PC-9 (cell line): ENCODE measurements around the gene CBX2. TPM values are rescaled to one million over a fixed set of nuclear protein-coding genes. Genes with fewer than 3 reads are reported as not detected.

Experiments
- BruUV-seq: library from RNA; stranded (reverse); fragments of 400-500 nt; replicated peaks from 2 replicates; lab custom pipeline; 2021; lab: Mats Ljungman, UMichigan
- CTCF ChIA-PET: fragments of 300-600 bp; sonication (Branson Sonifier 250); formaldehyde crosslinking; loops from one replicate; lab custom pipeline; 2022; ENCODE audit warnings: antibody characterized with exemption; lab: Charles Lee
- POLR2A ChIA-PET: fragments of 300-600 bp; sonication (Branson Sonifier 250); formaldehyde crosslinking; loops from one replicate; lab custom pipeline; 2022; ENCODE audit warnings: antibody characterized with exemption; ENCODE audit not compliant: unreplicated experiment; lab: Charles Lee
- DNase-seq, 2 experiments: peaks; one replicate each; pipeline versions ENCODE4 v3.0.0 to v3.0.0-alpha.2; 2015 to 2022; ENCODE audit warnings: mixed read lengths in 1 of 2
- H2AFZ ChIP-seq: fragments of 200-600 bp; sonication (generic); 2 replicates; pipeline ENCODE4 v1.8.1; 2017; ENCODE audit warnings: antibody characterized with exemption
- H3F3A ChIP-seq: fragments of 200-600 bp; sonication (generic); 2 replicates; pipeline ENCODE4 v1.8.1; 2017; ENCODE audit warnings: antibody characterized with exemption, mild to moderate bottlenecking, low read depth; ENCODE audit not compliant: insufficient read depth
- H3K27ac ChIP-seq: fragments of 200-600 bp; sonication (generic); 2 replicates; pipeline ENCODE4 v1.6.1; 2016; ENCODE audit warnings: mixed run types
- H3K27me3 ChIP-seq: fragments of 200-600 bp; sonication (generic); 2 replicates; pipeline ENCODE4 v1.6.1; 2016; ENCODE audit warnings: low read depth, mixed run types; ENCODE audit not compliant: insufficient read depth
- H3K36me3 ChIP-seq: fragments of 200-600 bp; sonication (generic); 2 replicates; pipeline ENCODE4 v1.6.1; 2016; ENCODE audit warnings: low read depth, mixed run types
- H3K4me1 ChIP-seq: fragments of 200-600 bp; sonication (generic); replicated peaks from 2 replicates; pipeline ENCODE4 v1.6.1; 2016; ENCODE audit warnings: mixed run types; ENCODE audit not compliant: insufficient read depth
- H3K4me2 ChIP-seq: fragments of 200-600 bp; sonication (generic); 2 replicates; pipeline ENCODE4 v1.6.1; 2017; ENCODE audit warnings: mixed run types
- H3K4me3 ChIP-seq: fragments of 200-600 bp; sonication (generic); 2 replicates; pipeline ENCODE4 v1.6.1; 2016; ENCODE audit warnings: mixed run types
- H3K79me2 ChIP-seq: fragments of 200-600 bp; sonication (generic); 2 replicates; pipeline ENCODE4 v1.6.1; 2017; ENCODE audit warnings: low read depth, mixed run types
- H3K9me2 ChIP-seq: fragments of 200-600 bp; sonication (generic); 2 replicates; pipeline ENCODE4 v1.8.1; 2017; ENCODE audit warnings: mild to moderate bottlenecking; ENCODE audit not compliant: insufficient read depth
- H3K9me3 ChIP-seq: fragments of 200-600 bp; sonication (generic); 2 replicates; pipeline ENCODE4 v1.8.1; 2016; ENCODE audit warnings: low read depth; ENCODE audit not compliant: insufficient read depth
- H4K20me1 ChIP-seq: fragments of 200-600 bp; sonication (generic); 2 replicates; pipeline ENCODE4 v1.8.1; 2017; ENCODE audit not compliant: insufficient read depth
- EZH2 ChIP-seq: fragments of 200-600 bp; sonication (generic); IDR thresholded peaks from 2 replicates; pipeline ENCODE4 v1.8.0; 2017; ENCODE audit warnings: antibody characterized with exemption, low read depth
- intact Hi-C: fragments of 100-400 bp; cut with micrococcal nuclease; formaldehyde crosslinking; loops from one replicate; pipeline ENCODE4 v1.10.0; 2022; ENCODE audit not compliant: unreplicated experiment
- total RNA-seq: library from RNA; stranded (reverse); gene quantifications from 2 replicates; pipeline ENCODE4 v1.2.3, GENCODE V29; 2021
- TF ChIP-seq, protein P1 (sequence below): fragments of 200-600 bp; sonication (generic); conservative IDR thresholded peaks from 2 replicates; pipeline ENCODE4 v1.6.1; 2017; ENCODE audit warnings: mixed run types, antibody characterized with exemption, mild to moderate bottlenecking, moderate library complexity

CBX2 gene
- total RNA-seq, 1 experiment from 2014 or later, result 32.6 TPM

DNA sequence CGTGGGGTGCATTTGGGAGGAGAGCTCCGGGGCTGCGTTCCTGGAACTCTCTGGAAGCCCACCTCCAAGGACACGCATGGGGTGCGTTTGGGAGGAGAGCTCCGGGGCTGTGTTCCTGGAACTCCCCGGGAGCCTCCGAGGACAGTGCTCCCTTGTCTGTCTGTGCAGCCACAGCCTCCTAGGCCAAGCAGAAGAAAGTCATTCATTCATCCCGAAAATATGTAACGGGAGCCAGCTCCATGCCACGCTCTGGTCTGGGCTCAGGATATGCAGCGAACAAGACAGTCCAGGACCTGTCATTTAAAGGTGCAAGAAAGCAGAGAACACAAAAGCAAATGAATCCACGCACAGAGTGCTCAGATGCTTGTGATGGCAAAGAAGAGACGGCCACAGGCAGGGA lies 39.3 kb upstream of the CBX2 start:
- no peak for TF ChIP-seq EZH2
- TF ChIP-seq, protein P1, sequence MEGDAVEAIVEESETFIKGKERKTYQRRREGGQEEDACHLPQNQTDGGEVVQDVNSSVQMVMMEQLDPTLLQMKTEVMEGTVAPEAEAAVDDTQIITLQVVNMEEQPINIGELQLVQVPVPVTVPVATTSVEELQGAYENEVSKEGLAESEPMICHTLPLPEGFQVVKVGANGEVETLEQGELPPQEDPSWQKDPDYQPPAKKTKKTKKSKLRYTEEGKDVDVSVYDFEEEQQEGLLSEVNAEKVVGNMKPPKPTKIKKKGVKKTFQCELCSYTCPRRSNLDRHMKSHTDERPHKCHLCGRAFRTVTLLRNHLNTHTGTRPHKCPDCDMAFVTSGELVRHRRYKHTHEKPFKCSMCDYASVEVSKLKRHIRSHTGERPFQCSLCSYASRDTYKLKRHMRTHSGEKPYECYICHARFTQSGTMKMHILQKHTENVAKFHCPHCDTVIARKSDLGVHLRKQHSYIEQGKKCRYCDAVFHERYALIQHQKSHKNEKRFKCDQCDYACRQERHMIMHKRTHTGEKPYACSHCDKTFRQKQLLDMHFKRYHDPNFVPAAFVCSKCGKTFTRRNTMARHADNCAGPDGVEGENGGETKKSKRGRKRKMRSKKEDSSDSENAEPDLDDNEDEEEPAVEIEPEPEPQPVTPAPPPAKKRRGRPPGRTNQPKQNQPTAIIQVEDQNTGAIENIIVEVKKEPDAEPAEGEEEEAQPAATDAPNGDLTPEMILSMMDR, result no peak
- no peaks in the 10 kb centered on the region for H3K36me3 ChIP-seq
- peak overlapping the region; percentile 72 for H3K4me2 ChIP-seq
- POLR2A ChIA-PET, result interaction anchor here (0.7 to 0.8 kb wide), 2 partner anchors 80 to 729 kb away, joined by 3 to 8 read pairs; partner anchors contain the start of gene CANT1
- intact Hi-C loops, result loop anchor here (2.0 kb wide), 1 partner anchor 254 kb away; no protein-coding TSS in a partner anchor
- no peak overlapping the region for H2AFZ ChIP-seq
- no peak overlapping the region for H3K4me3 ChIP-seq
- no peaks in the 10 kb centered on the region for H3K27me3 ChIP-seq
- H3K9me2 ChIP-seq, result no peaks in the 10 kb centered on the region
- H3K4me1 ChIP-seq, result peaks cover 34% of the 10 kb centered on the region
- no peak for DNase-seq
- H3F3A ChIP-seq, result peaks cover 25% of the 10 kb centered on the region
- H3K9me3 ChIP-seq, result no peaks in the 10 kb centered on the region
- no peaks in the 10 kb centered on the region for H4K20me1 ChIP-seq
- CTCF ChIA-PET, result interaction anchor here (0.6 kb wide), 1 partner anchor 272 kb away, joined by 6 read pairs; no protein-coding TSS in a partner anchor
- peak overlapping the region; percentile 56; the same call in 1 of the 2 replicates for H3K27ac ChIP-seq
- BruUV-seq, result no TSS peak
- no peaks in the 10 kb centered on the region for H3K79me2 ChIP-seq

- Histone ChIP-seq H2AFZ (no peak overlapping the region), H3F3A (peaks cover 26% of the 10 kb centered on the region), H3K9me3 (no peaks in the 10 kb centered on the region), H3K27ac (peak overlapping the region; percentile 56), H3K4me3 (no peak overlapping the region), H3K9me2 (no peaks in the 10 kb centered on the region), H3K27me3 (no peaks in the 10 kb centered on the region), H3K4me1 (peaks cover 34% of the 10 kb centered on the region), H3K4me2 (peak overlapping the region; percentile 72), H3K36me3 (no peaks in the 10 kb centered on the region), H3K79me2 (no peaks in the 10 kb centered on the region), H4K20me1 (no peaks in the 10 kb centered on the region)
- CTCF ChIA-PET, result no interaction called here
- DNase-seq, result peak; percentile 91 to 93
- POLR2A ChIA-PET, result interaction anchor here (0.7 to 0.8 kb wide), 2 partner anchors 79 to 730 kb away, joined by 3 to 8 read pairs; partner anchors contain the start of gene CANT1
- no TSS peak for BruUV-seq
- intact Hi-C loops, result loop anchor here (2.0 kb wide), 1 partner anchor 253 kb away; no protein-coding TSS in a partner anchor
- TF ChIP-seq, protein P1, result no peak
- TF ChIP-seq EZH2, result no peak
Observed at GRCh38 chr17:79739148-79740062, 38.5 kb upstream of the CBX2 start.

- Histone ChIP-seq H3K27me3 (no peaks in the 10 kb centered on the region), H3K4me3 (no peak overlapping the region), H3K9me3 (no peaks in the 10 kb centered on the region), H3K27ac (peak overlapping the region; percentile 56; the same call in 1 of the 2 replicates), H3K4me2 (peak overlapping the region; percentile 72), H3K36me3 (no peaks in the 10 kb centered on the region), H3K9me2 (no peaks in the 10 kb centered on the region), H4K20me1 (no peaks in the 10 kb centered on the region), H3F3A (peaks cover 33% of the 10 kb centered on the region), H2AFZ (no peak overlapping the region), H3K79me2 (no peaks in the 10 kb centered on the region), H3K4me1 (peaks cover 34% of the 10 kb centered on the region)
- DNase-seq, result no peak
- BruUV-seq, result no TSS peak
- ChIA-PET POLR2A (no interaction called here), CTCF (no interaction called here)
- intact Hi-C loops, result no loop called here
- TF ChIP-seq, protein P1, result no peak
- TF ChIP-seq EZH2, result no peak
Observed at GRCh38 chr17:79740413-79740812, 37.5 kb upstream of the CBX2 start.
